SK-N-SH treated with all-trans-retinoic acid at 6 μM for 48 hours (cell line): ENCODE data around the gene CAMSAP2.

ENCODE experiments used
- ATAC-seq: fragments of 200-7000 bp; cut with Tn5 transposase; 3 replicates; pipeline ENCODE4 v1.9.1; 2020; ENCODE audit warnings: mild to moderate bottlenecking, moderate library complexity
- ARNTL ChIP-seq: fragments of 450-650 bp; formaldehyde crosslinking; IDR thresholded peaks from 2 replicates; pipeline ENCODE4 v1.5.0; 2020; ENCODE audit warnings: low read depth, mild to moderate bottlenecking, moderate library complexity, borderline replicate concordance
- BACH2 ChIP-seq: fragments of 250-450 bp; sonication (Bioruptor Pico); IDR thresholded peaks from 2 replicates; pipeline ENCODE4 v1.9.0; 2021; ENCODE audit warnings: mild to moderate bottlenecking, borderline replicate concordance
- CSDC2 ChIP-seq: fragments of 250-450 bp; sonication (Bioruptor Pico); IDR thresholded peaks from 2 replicates; pipeline ENCODE4 v1.5.0; 2020; ENCODE audit warnings: mild to moderate bottlenecking, moderate library complexity
- CSRNP3 ChIP-seq: fragments of 250-450 bp; sonication (Bioruptor Pico); IDR thresholded peaks from 2 replicates; pipeline ENCODE4 v1.5.1; 2021; ENCODE audit warnings: mild to moderate bottlenecking, moderate library complexity
- ESRRG ChIP-seq: fragments of 250-450 bp; sonication (Bioruptor Pico); IDR thresholded peaks from 2 replicates; pipeline ENCODE4 v1.6.1; 2021; ENCODE audit warnings: mild to moderate bottlenecking
- GLIS3 ChIP-seq: fragments of 250-450 bp; sonication (Bioruptor Pico); IDR thresholded peaks from 2 replicates; pipeline ENCODE4 v1.5.0; 2020; ENCODE audit warnings: mild to moderate bottlenecking, moderate library complexity
- ISL1 ChIP-seq: fragments of 250-450 bp; sonication (Bioruptor Pico); IDR thresholded peaks from 2 replicates; pipeline ENCODE4 v2.1.2; 2022; ENCODE audit warnings: mild to moderate bottlenecking, moderate library complexity
- OSR1 ChIP-seq: fragments of 250-450 bp; sonication (Bioruptor Pico); IDR thresholded peaks from 2 replicates; pipeline ENCODE4 v1.8.0; 2022; ENCODE audit warnings: moderate library complexity, mild to moderate bottlenecking, inconsistent platforms
- PATZ1 ChIP-seq: fragments of 250-450 bp; sonication (Bioruptor Pico); IDR thresholded peaks from 2 replicates; pipeline ENCODE4 v1.8.0; 2020; ENCODE audit warnings: mild to moderate bottlenecking, moderate library complexity, borderline replicate concordance
- POU6F1 ChIP-seq: fragments of 250-450 bp; sonication (Bioruptor Pico); IDR thresholded peaks from 2 replicates; pipeline ENCODE4 v1.8.0; 2021; ENCODE audit warnings: low read depth, mild to moderate bottlenecking, moderate library complexity, borderline replicate concordance
- PPARA ChIP-seq: fragments of 250-450 bp; sonication (Bioruptor Pico); IDR thresholded peaks from 2 replicates; pipeline ENCODE4 v1.5.0; 2020; ENCODE audit warnings: mild to moderate bottlenecking, borderline replicate concordance
- SNAI2 ChIP-seq: fragments of 250-450 bp; sonication (Bioruptor Pico); IDR thresholded peaks from 2 replicates; pipeline ENCODE4 v1.5.0; 2020; ENCODE audit warnings: mild to moderate bottlenecking, moderate library complexity
- TCF4 ChIP-seq: fragments of 250-450 bp; sonication (Bioruptor Pico); IDR thresholded peaks from 2 replicates; pipeline ENCODE4 v1.8.0; 2021; ENCODE audit warnings: mild to moderate bottlenecking, moderate library complexity, borderline replicate concordance
- TOX ChIP-seq: fragments of 250-450 bp; sonication (Bioruptor Pico); IDR thresholded peaks from 2 replicates; pipeline ENCODE4 v1.8.0; 2021; ENCODE audit warnings: mild to moderate bottlenecking, moderate library complexity, borderline replicate concordance
- TSHZ2 ChIP-seq: fragments of 250-450 bp; sonication (Bioruptor Pico); IDR thresholded peaks from 2 replicates; pipeline ENCODE4 v1.5.0; 2020; ENCODE audit warnings: mild to moderate bottlenecking, moderate library complexity
- ZC3H10 ChIP-seq: fragments of 250-450 bp; sonication (Bioruptor Pico); IDR thresholded peaks from 2 replicates; pipeline ENCODE4 v1.5.1; 2021; ENCODE audit warnings: mild to moderate bottlenecking, moderate library complexity
- ZFP3 ChIP-seq: fragments of 250-450 bp; sonication (Bioruptor Pico); IDR thresholded peaks from 2 replicates; pipeline ENCODE4 v1.5.0; 2020; ENCODE audit warnings: mild to moderate bottlenecking, moderate library complexity
- ZFP30 ChIP-seq: fragments of 450-650 bp; formaldehyde crosslinking; IDR thresholded peaks from 2 replicates; pipeline ENCODE4 v1.5.0; 2022; ENCODE audit warnings: mild to moderate bottlenecking, moderate library complexity
- ZNF565 ChIP-seq: fragments of 450-650 bp; formaldehyde crosslinking; conservative IDR thresholded peaks from 2 replicates; pipeline ENCODE4 v1.5.0; 2020; ENCODE audit warnings: low read depth, mild to moderate bottlenecking, moderate library complexity
- ZNF70 ChIP-seq: fragments of 450-650 bp; formaldehyde crosslinking; IDR thresholded peaks from 2 replicates; pipeline ENCODE4 v1.5.0; 2020; ENCODE audit warnings: mild to moderate bottlenecking, moderate library complexity

Gene CAMSAP2

GRCh38 chr1:200899954-200900867, 161.5 kb downstream of the CAMSAP2 start:
- no peak for ATAC-seq

GRCh38 chr1:200900877-200901276, 162.2 kb downstream of the CAMSAP2 start:
- no peak for TF ChIP-seq ZC3H10 (CRISPR knock-in tag)
- TF ChIP-seq ARNTL (CRISPR knock-in tag) = no peak
- no peak for TF ChIP-seq BACH2 (CRISPR knock-in tag)
- TF ChIP-seq OSR1 (CRISPR knock-in tag) = no peak
- TF ChIP-seq CSRNP3 (CRISPR knock-in tag) = no peak
- TF ChIP-seq POU6F1 (CRISPR knock-in tag) = no peak
- no peak for ATAC-seq

More at GRCh38 chr1:200899954-200900867, 161.5 kb downstream of the CAMSAP2 start:
- TF ChIP-seq TOX (CRISPR knock-in tag) = no peak
- no peak for TF ChIP-seq SNAI2
- no peak for TF ChIP-seq CSRNP3 (CRISPR knock-in tag)

- TF ChIP-seq ZC3H10 (CRISPR knock-in tag) = no peak
- TF ChIP-seq ESRRG = no peak
- TF ChIP-seq ZFP3 (CRISPR knock-in tag) = no peak
- no peak for TF ChIP-seq SNAI2
- no peak for ATAC-seq
These were observed 162.7 kb downstream of the CAMSAP2 start for GRCh38 chr1:200901350-200901749.

- TF ChIP-seq OSR1 (CRISPR knock-in tag) = no peak
- no peak for ATAC-seq
These were observed 163.2 kb downstream of the CAMSAP2 start for GRCh38 chr1:200901796-200902444.

- ATAC-seq = no peak
- TF ChIP-seq PPARA (CRISPR knock-in tag) (no peak), GLIS3 (CRISPR knock-in tag) (no peak), POU6F1 (CRISPR knock-in tag) (no peak), ZNF70 (CRISPR knock-in tag) (no peak), BACH2 (CRISPR knock-in tag) (no peak), ZFP30 (no peak)
These were observed 165.1 kb downstream of the CAMSAP2 start for GRCh38 chr1:200903793-200904192.

GRCh38 chr1:200904772-200905171, 166.1 kb downstream of the CAMSAP2 start:
- no peak for ATAC-seq
- TF ChIP-seq TCF4 (no peak), BACH2 (CRISPR knock-in tag) (no peak), ISL1 (CRISPR knock-in tag) (no peak), PATZ1 (CRISPR knock-in tag) (no peak), ESRRG (no peak), PPARA (CRISPR knock-in tag) (no peak), ZNF565 (CRISPR knock-in tag) (no peak), TOX (CRISPR knock-in tag) (no peak), TSHZ2 (CRISPR knock-in tag) (no peak), CSDC2 (CRISPR knock-in tag) (no peak), SNAI2 (no peak)
